ENCODE results near the gene DAGLB. TPM values are rescaled to one million over a fixed set of nuclear protein-coding genes. Genes with fewer than 3 reads are reported as not detected.
"Not testable (repeated sequence)": the region's sequence is repeated elsewhere in the genome, so short reads cannot be mapped to it uniquely, and the experiment has no call there.

Gene DAGLB
- total and polyA plus RNA-seq, 4 donors = 3.6 to 19.7 (median 16.7) TPM

- no peak overlapping the region for H3K27ac ChIP-seq (ENCODE audit: low read depth in 1 of 2, low read length in 2 of 2)
- no peak overlapping the region for H3K4me3 ChIP-seq (ENCODE audit: low read length in 2 of 2)
- no peaks in the 10 kb centered on the region for H3K4me1 ChIP-seq (ENCODE audit: control insufficient read depth in 1 of 2, insufficient read depth in 2 of 2, low read length in 2 of 2)
- H3K9me3 ChIP-seq (ENCODE audit: control insufficient read depth, low read length) = no peaks in the 10 kb centered on the region
- H3K27me3 ChIP-seq (ENCODE audit: control insufficient read depth in 1 of 2, insufficient read depth in 2 of 2, low read length in 1 of 2) = no peaks in the 10 kb centered on the region
- ATAC-seq (ENCODE audit: low FRiP score) (no peak), DNase-seq (no peak)
- 88 to 90% methylated on average over 10 of the region's 10 CpGs for WGBS, 2 donors
- peaks cover 0 to 9% of the 10 kb centered on the region in 2 donors for H3K36me3 ChIP-seq (ENCODE audit: control insufficient read depth in 1 of 2, insufficient read depth in 2 of 2, low read length in 1 of 2)
- intact Hi-C loops (cut with DNase I) = no loop called here
These were observed 46.2 kb downstream of the DAGLB start for GRCh38 chr7:6401536-6401935.

GRCh38 chr7:6400243-6401105 is 47.3 kb downstream of the DAGLB start:
- H3K27ac ChIP-seq (ENCODE audit: low read depth in 1 of 2, low read length in 2 of 2); DNase-seq; H3K9me3 ChIP-seq (ENCODE audit: control insufficient read depth, low read length); H3K27me3 ChIP-seq (ENCODE audit: control insufficient read depth in 1 of 2, insufficient read depth in 2 of 2, low read length in 1 of 2); ATAC-seq (ENCODE audit: low FRiP score); H3K36me3 ChIP-seq (ENCODE audit: control insufficient read depth in 1 of 2, insufficient read depth in 2 of 2, low read length in 1 of 2); intact Hi-C loops (cut with DNase I); H3K4me3 ChIP-seq (ENCODE audit: low read length in 2 of 2); H3K4me1 ChIP-seq (ENCODE audit: control insufficient read depth in 1 of 2, insufficient read depth in 2 of 2, low read length in 2 of 2): not testable (repeated sequence)
- WGBS, 2 donors = 88 to 90% methylated on average over 19 of the region's 19 CpGs

GRCh38 chr7:6399351-6399750 is 48.4 kb downstream of the DAGLB start:
- intact Hi-C loops (cut with DNase I) = no loop called here
- Histone ChIP-seq H3K36me3 (ENCODE audit: control insufficient read depth in 1 of 2, insufficient read depth in 2 of 2, low read length in 1 of 2) (peaks cover 0 to 9% of the 10 kb centered on the region in 2 donors), H3K4me1 (ENCODE audit: control insufficient read depth in 1 of 2, insufficient read depth in 2 of 2, low read length in 2 of 2) (no peaks in the 10 kb centered on the region), H3K9me3 (ENCODE audit: control insufficient read depth, low read length) (no peaks in the 10 kb centered on the region), H3K4me3 (ENCODE audit: low read length in 2 of 2) (no peak overlapping the region), H3K27ac (ENCODE audit: low read depth in 1 of 2, low read length in 2 of 2) (no peak overlapping the region), H3K27me3 (ENCODE audit: control insufficient read depth in 1 of 2, insufficient read depth in 2 of 2, low read length in 1 of 2) (no peaks in the 10 kb centered on the region)
- no peak for DNase-seq
- WGBS, 2 donors = 79 to 80% methylated on average over 8 of the region's 8 CpGs
- ATAC-seq (ENCODE audit: low FRiP score) = no peak

GRCh38 chr7:6398943-6399342 is 48.8 kb downstream of the DAGLB start:
- DNase-seq = no peak
- no peak for ATAC-seq (ENCODE audit: low FRiP score)
- intact Hi-C loops (cut with DNase I) = no loop called here
- peaks cover 0 to 11% of the 10 kb centered on the region in 2 donors for H3K36me3 ChIP-seq (ENCODE audit: control insufficient read depth in 1 of 2, insufficient read depth in 2 of 2, low read length in 1 of 2)
- 24 to 29% methylated on average over 12 of the region's 12 CpGs for whole genome bisulfite sequencing, 2 donors
- no peak overlapping the region for H3K4me3 ChIP-seq (ENCODE audit: low read length in 2 of 2)
- no peaks in the 10 kb centered on the region for H3K27me3 ChIP-seq (ENCODE audit: control insufficient read depth in 1 of 2, insufficient read depth in 2 of 2, low read length in 1 of 2)
- no peak overlapping the region for H3K27ac ChIP-seq (ENCODE audit: low read depth in 1 of 2, low read length in 2 of 2)
- no peaks in the 10 kb centered on the region for H3K9me3 ChIP-seq (ENCODE audit: control insufficient read depth, low read length)
- no peaks in the 10 kb centered on the region for H3K4me1 ChIP-seq (ENCODE audit: control insufficient read depth in 1 of 2, insufficient read depth in 2 of 2, low read length in 2 of 2)

GRCh38 chr7:6397759-6398495 is 49.8 kb downstream of the DAGLB start:
- H3K36me3 ChIP-seq (ENCODE audit: control insufficient read depth in 1 of 2, insufficient read depth in 2 of 2, low read length in 1 of 2) = peaks cover 0 to 11% of the 10 kb centered on the region in 2 donors
- H3K4me3 ChIP-seq (ENCODE audit: low read length in 2 of 2); ATAC-seq (ENCODE audit: low FRiP score); H3K27ac ChIP-seq (ENCODE audit: low read depth in 1 of 2, low read length in 2 of 2); H3K27me3 ChIP-seq (ENCODE audit: control insufficient read depth in 1 of 2, insufficient read depth in 2 of 2, low read length in 1 of 2); intact Hi-C loops (cut with DNase I); H3K4me1 ChIP-seq (ENCODE audit: control insufficient read depth in 1 of 2, insufficient read depth in 2 of 2, low read length in 2 of 2); H3K9me3 ChIP-seq (ENCODE audit: control insufficient read depth, low read length): not testable (repeated sequence)
- DNase-seq = peak in 1 of 2 donors; percentile 5
- whole genome bisulfite sequencing, 2 donors = 53 to 58% methylated on average over 15 of the region's 15 CpGs

GRCh38 chr7:6395898-6396595 is 51.7 kb downstream of the DAGLB start:
- DNase-seq (peak in 1 of 2 donors; percentile 67), ATAC-seq (ENCODE audit: low FRiP score) (peak; percentile 12)
- Histone ChIP-seq H3K27me3 (ENCODE audit: control insufficient read depth in 1 of 2, insufficient read depth in 2 of 2, low read length in 1 of 2) (no peaks in the 10 kb centered on the region), H3K9me3 (ENCODE audit: control insufficient read depth, low read length) (no peaks in the 10 kb centered on the region), H3K27ac (ENCODE audit: low read depth in 1 of 2, low read length in 2 of 2) (no peak overlapping the region), H3K4me1 (ENCODE audit: control insufficient read depth in 1 of 2, insufficient read depth in 2 of 2, low read length in 2 of 2) (peaks cover 0 to 4% of the 10 kb centered on the region in 2 donors), H3K4me3 (ENCODE audit: low read length in 2 of 2) (no peak overlapping the region), H3K36me3 (ENCODE audit: control insufficient read depth in 1 of 2, insufficient read depth in 2 of 2, low read length in 1 of 2) (peaks cover 0 to 2% of the 10 kb centered on the region in 2 donors)
- 78 to 80% methylated on average over 23 of the region's 23 CpGs for WGBS, 2 donors
- intact Hi-C loops (cut with DNase I) = no loop called here

GRCh38 chr7:6394114-6394513 is 53.6 kb downstream of the DAGLB start:
- DNase-seq = no peak
- peaks cover 0 to 2% of the 10 kb centered on the region in 2 donors for H3K36me3 ChIP-seq (ENCODE audit: control insufficient read depth in 1 of 2, insufficient read depth in 2 of 2, low read length in 1 of 2)
- no peak for ATAC-seq (ENCODE audit: low FRiP score)
- intact Hi-C loops (cut with DNase I) = no loop called here
- WGBS, 2 donors = 91 to 92% methylated on average over 6 of the region's 6 CpGs
- no peak overlapping the region for H3K4me3 ChIP-seq (ENCODE audit: low read length in 2 of 2)
- H3K9me3 ChIP-seq (ENCODE audit: control insufficient read depth, low read length) = no peaks in the 10 kb centered on the region
- peaks cover 0 to 4% of the 10 kb centered on the region in 2 donors for H3K4me1 ChIP-seq (ENCODE audit: control insufficient read depth in 1 of 2, insufficient read depth in 2 of 2, low read length in 2 of 2)
- no peak overlapping the region for H3K27ac ChIP-seq (ENCODE audit: low read depth in 1 of 2, low read length in 2 of 2)
- no peaks in the 10 kb centered on the region for H3K27me3 ChIP-seq (ENCODE audit: control insufficient read depth in 1 of 2, insufficient read depth in 2 of 2, low read length in 1 of 2)

GRCh38 chr7:6393667-6394056 is 54.1 kb downstream of the DAGLB start:
- Histone ChIP-seq H3K4me3 (ENCODE audit: low read length in 2 of 2) (no peak overlapping the region), H3K27ac (ENCODE audit: low read depth in 1 of 2, low read length in 2 of 2) (peak overlapping the region in 1 of 2 donors; percentile 12), H3K27me3 (ENCODE audit: control insufficient read depth in 1 of 2, insufficient read depth in 2 of 2, low read length in 1 of 2) (no peaks in the 10 kb centered on the region), H3K9me3 (ENCODE audit: control insufficient read depth, low read length) (no peaks in the 10 kb centered on the region), H3K4me1 (ENCODE audit: control insufficient read depth in 1 of 2, insufficient read depth in 2 of 2, low read length in 2 of 2) (peaks cover 0 to 4% of the 10 kb centered on the region in 2 donors), H3K36me3 (ENCODE audit: control insufficient read depth in 1 of 2, insufficient read depth in 2 of 2, low read length in 1 of 2) (peaks cover 0 to 2% of the 10 kb centered on the region in 2 donors)
- intact Hi-C loops (cut with DNase I) = no loop called here
- 71 to 76% methylated on average over 3 of the region's 3 CpGs for WGBS, 2 donors
- DNase-seq (no peak), ATAC-seq (ENCODE audit: low FRiP score) (peak; percentile 27)
